ENCODE results near the gene C5orf24.

- no peak for TF ChIP-seq POLR2A (IDR thresholded peaks at IDR 0.05)
- TF ChIP-seq, protein P1, sequence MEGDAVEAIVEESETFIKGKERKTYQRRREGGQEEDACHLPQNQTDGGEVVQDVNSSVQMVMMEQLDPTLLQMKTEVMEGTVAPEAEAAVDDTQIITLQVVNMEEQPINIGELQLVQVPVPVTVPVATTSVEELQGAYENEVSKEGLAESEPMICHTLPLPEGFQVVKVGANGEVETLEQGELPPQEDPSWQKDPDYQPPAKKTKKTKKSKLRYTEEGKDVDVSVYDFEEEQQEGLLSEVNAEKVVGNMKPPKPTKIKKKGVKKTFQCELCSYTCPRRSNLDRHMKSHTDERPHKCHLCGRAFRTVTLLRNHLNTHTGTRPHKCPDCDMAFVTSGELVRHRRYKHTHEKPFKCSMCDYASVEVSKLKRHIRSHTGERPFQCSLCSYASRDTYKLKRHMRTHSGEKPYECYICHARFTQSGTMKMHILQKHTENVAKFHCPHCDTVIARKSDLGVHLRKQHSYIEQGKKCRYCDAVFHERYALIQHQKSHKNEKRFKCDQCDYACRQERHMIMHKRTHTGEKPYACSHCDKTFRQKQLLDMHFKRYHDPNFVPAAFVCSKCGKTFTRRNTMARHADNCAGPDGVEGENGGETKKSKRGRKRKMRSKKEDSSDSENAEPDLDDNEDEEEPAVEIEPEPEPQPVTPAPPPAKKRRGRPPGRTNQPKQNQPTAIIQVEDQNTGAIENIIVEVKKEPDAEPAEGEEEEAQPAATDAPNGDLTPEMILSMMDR (IDR thresholded peaks at IDR 0.05) = no peak
Measured at GRCh38 chr5:134889335-134889734, 43.6 kb downstream of the C5orf24 start.

All from right lobe of liver (tissue), 4 donors.